ENCODE data around the gene NMB.

- TF ChIP-seq CTCF (IDR thresholded peaks at IDR 0.05) (no peak), EZH2phosphoT487 (IDR thresholded peaks at IDR 0.05; ENCODE audit: borderline replicate concordance, low read depth) (no peak), POLR2AphosphoS5 (IDR thresholded peaks at IDR 0.05; ENCODE audit: low read depth, low read length) (no peak), EP300 (IDR thresholded peaks at IDR 0.05; ENCODE audit: borderline replicate concordance in 1 of 2, low read depth in 1 of 2, low read length in 1 of 2) (no peak), GABPA (IDR thresholded peaks at IDR 0.05; ENCODE audit: low read depth) (no peak), YY1 (IDR thresholded peaks at IDR 0.05; ENCODE audit: low read depth) (no peak)
Measured at GRCh38 chr15:84625123-84625522, 32.9 kb downstream of the NMB start.

Data from SK-N-SH (cell line).